A172 (cell line): ENCODE results near the gene TMEM219. TPM values are rescaled to one million over a fixed set of nuclear protein-coding genes. Genes with fewer than 3 reads are reported as not detected.

ENCODE experiments used
- DNase-seq: peaks from one replicate; pipeline ENCODE4 v3.0.0-alpha.2; 2015; ENCODE audit warnings: low spot score
- total RNA-seq: library from RNA; depleted of rRNA; stranded (reverse); fragments of >200 nt; shearing (Covaris generic); gene quantifications from 2 replicates; pipeline ENCODE4 v1.2.3, GENCODE V29; 2014

TMEM219 gene
- total RNA-seq, 1 experiment from 2014 or later: 90.8 TPM

- peak; percentile 42 for DNase-seq
Observed at GRCh38 chr16:29994600-29995323, 32.9 kb downstream of the TMEM219 start.

GRCh38 chr16:29995324-29995910 lies 33.5 kb downstream of the TMEM219 start, which contains the start of gene HIRIP3:
TSS of gene HIRIP3 (minus strand) at chr16:29995617. CDS start at chr16:29995605, 12 bp downstream.
- DNase-seq: peak; percentile 62

- DNase-seq: peak; percentile 91
Observed at GRCh38 chr16:29995911-29996765, 34.3 kb downstream of the TMEM219 start, which contains the start of gene INO80E. TSS of gene INO80E (plus strand) at chr16:29996241. CDS start at chr16:29996311, 70 bp downstream.

GRCh38 chr16:29996766-29997250 lies 34.9 kb downstream of the TMEM219 start:
- DNase-seq: no peak

GRCh38 chr16:29999605-30000004 lies 37.7 kb downstream of the TMEM219 start:
- DNase-seq: no peak

- DNase-seq: no peak
Observed at GRCh38 chr16:30000735-30001631, 39.1 kb downstream of the TMEM219 start.

- DNase-seq: no peak
Observed at GRCh38 chr16:30002614-30003346, 40.9 kb downstream of the TMEM219 start.

- no peak for DNase-seq
Observed at GRCh38 chr16:30003670-30004423, 42.0 kb downstream of the TMEM219 start.

GRCh38 chr16:30004424-30004776 lies 42.5 kb downstream of the TMEM219 start:
- DNase-seq: no peak

- DNase-seq: no peak
Observed at GRCh38 chr16:30004811-30005242, 42.9 kb downstream of the TMEM219 start.

- DNase-seq: peak; percentile 42
Observed at GRCh38 chr16:30005341-30006094, 43.6 kb downstream of the TMEM219 start.

GRCh38 chr16:30006095-30006473 lies 44.2 kb downstream of the TMEM219 start:
- DNase-seq: no peak

GRCh38 chr16:30006659-30007377 lies 44.9 kb downstream of the TMEM219 start:
- DNase-seq: no peak

GRCh38 chr16:30007378-30007895 lies 45.6 kb downstream of the TMEM219 start:
- DNase-seq: no peak

- DNase-seq: no peak
Observed at GRCh38 chr16:30009085-30009862, 47.4 kb downstream of the TMEM219 start.

GRCh38 chr16:30009990-30010843 lies 48.3 kb downstream of the TMEM219 start:
- no peak for DNase-seq
